Heart left ventricle (tissue), 16 donors: ENCODE data around the gene CDK6. TPM values are rescaled to one million over a fixed set of nuclear protein-coding genes. Genes with fewer than 3 reads are reported as not detected.

ENCODE experiments used
- ATAC-seq, 4 donors: fragments of 200-7000 bp; cut with Tn5 transposase; one replicate each; pipeline ENCODE4 v1.9.1; 2020 to 2022; ENCODE audit warnings: moderate library complexity in 4 of 4, mild to moderate bottlenecking in 3 of 4, moderate number of reproducible peaks in 1 of 4
- DNase-seq, 5 donors: peaks; one replicate each; pipeline ENCODE4 v3.0.0-alpha.2; 2020
- H3K27ac ChIP-seq, 12 donors: fragments of 200-600 bp; sonication (generic) in 4 of 12; one replicate each; pipeline versions ENCODE4 v1.5.0 to v1.8.0; 2016 to 2022; ENCODE audit warnings: mild to moderate bottlenecking in 2 of 12
- H3K27me3 ChIP-seq, 9 donors: fragments of 200-600 bp; sonication (generic) in 2 of 9; one replicate each; pipeline versions ENCODE4 v1.5.1 to v1.8.0; 2016 to 2022; ENCODE audit warnings: mild to moderate bottlenecking in 3 of 9
- H3K36me3 ChIP-seq, 9 donors: fragments of 200-600 bp; sonication (generic) in 2 of 9; one replicate each; pipeline versions ENCODE4 v1.5.0 to v1.8.0; 2018 to 2022; ENCODE audit warnings: mild to moderate bottlenecking in 2 of 9
- H3K4me1 ChIP-seq, 12 donors: fragments of 200-600 bp; sonication (generic) in 4 of 12; one replicate each; pipeline versions ENCODE4 v1.5.0 to v1.8.0; 2016 to 2022; ENCODE audit warnings: mild to moderate bottlenecking in 3 of 12
- H3K4me3 ChIP-seq, 12 donors: fragments of 200-600 bp; sonication (generic) in 4 of 12; one replicate each; pipeline versions ENCODE4 v1.5.0 to v1.8.0; 2017 to 2022; ENCODE audit warnings: mild to moderate bottlenecking in 9 of 12, moderate library complexity in 4 of 12
- H3K9me3 ChIP-seq, 12 donors: fragments of 200-600 bp; sonication (generic) in 4 of 12; one replicate each; pipeline versions ENCODE4 v1.5.0 to v1.8.0; 2016 to 2022; ENCODE audit warnings: mild to moderate bottlenecking in 1 of 12
- POLR2A ChIP-seq, 2 donors: fragments of 450-650 bp; IDR thresholded peaks; one replicate each; pipeline ENCODE4 v1.6.1; 2017; ENCODE audit warnings: antibody characterized with exemption in 2 of 2, mild to moderate bottlenecking in 2 of 2, moderate library complexity in 2 of 2
- WGBS, 4 donors: extraction: QIAGEN DNeasy Blood & Tissue Kit in 2 of 4; methylation state at CpG; one replicate each; pipeline versions ENCODE4 v1.1.5 to v1.1.7; 2013 to 2018; 5-methylcytosine and 5-hydroxymethylcytosine counted together
- intact Hi-C, 10 donors: fragments of 100-400 bp; cut with DNase I; formaldehyde crosslinking; loops; one replicate each; pipeline versions ENCODE4 v1.11.1 to v1.14.2; 2022
- polyA plus RNA-seq, 2 donors: library from polyadenylated mRNA; stranded (reverse); fragments of 200-250 nt; gene quantifications; one replicate each; pipeline ENCODE4 v1.2.3, GENCODE V29; 2013
- total RNA-seq, 9 donors: library from RNA; depleted of rRNA in 2 of 9; stranded (reverse); fragments of >200 nt in 2 of 9; fragmentation: NEBNext Ultra II Directional in 3 of 9; extraction: Animal tissue kit (Norgen Biotek cat#: 25700) in 3 of 9; gene quantifications; one replicate each; pipeline versions ENCODE4 v1.1.0 to v1.2.4, GENCODE V29; 2016 to 2023
- TF ChIP-seq, protein P1 (sequence below), 12 donors: fragments of 200-600 bp; sonication (generic) in 4 of 12; IDR thresholded peaks; one replicate each; pipeline versions ENCODE4 v1.5.0 to v1.8.0; 2018 to 2022; ENCODE audit warnings: antibody characterized with exemption in 12 of 12, mild to moderate bottlenecking in 5 of 12
- donor health status: ischemic (EF 13 %, LVEDD 7.1; RV severe dilation, severe dysfunction).
- donor health status: healthy with polysubstance abuse.
- donor health status: DM: no; HTN: yes; CAD: no.
- donor health status: DM: no; HTN: no; CAD: no.
- donor health status: ischemic (EF 25% LVEDD 6.9; RV normal size, moderate dysfunction).
- donor health status: ischemic (EF 25% LVEDD 5.7; RV mildly dilated, moderate dysfunction).
- donor health status: healthy.
- donor health status: DM: yes; HTN: yes; CAD: no.
- donor health status: ischemic (EF 35%, LVEDD 5.7; RV mildly dilated, moderate dysfunction).
- donor health status: nonischemic (EF 11% LVEDD 7.7; RV severe dilation, severe dysfunction).
- donor health status: DM: yes; HTN: yes; CAD: no.
- donor health status: PGD.
- donor health status: ischemic (EF 29% LVEDD 5.4; RV normal size, mild dysfunction).
- donor health status: nonischemic (EF 23%, LVEDD 6.1; RV moderate dilation, normal function).

The CDK6 gene
- total and polyA plus RNA-seq, 11 donors, result 2.2 to 40.5 (median 18.7) TPM

DNA sequence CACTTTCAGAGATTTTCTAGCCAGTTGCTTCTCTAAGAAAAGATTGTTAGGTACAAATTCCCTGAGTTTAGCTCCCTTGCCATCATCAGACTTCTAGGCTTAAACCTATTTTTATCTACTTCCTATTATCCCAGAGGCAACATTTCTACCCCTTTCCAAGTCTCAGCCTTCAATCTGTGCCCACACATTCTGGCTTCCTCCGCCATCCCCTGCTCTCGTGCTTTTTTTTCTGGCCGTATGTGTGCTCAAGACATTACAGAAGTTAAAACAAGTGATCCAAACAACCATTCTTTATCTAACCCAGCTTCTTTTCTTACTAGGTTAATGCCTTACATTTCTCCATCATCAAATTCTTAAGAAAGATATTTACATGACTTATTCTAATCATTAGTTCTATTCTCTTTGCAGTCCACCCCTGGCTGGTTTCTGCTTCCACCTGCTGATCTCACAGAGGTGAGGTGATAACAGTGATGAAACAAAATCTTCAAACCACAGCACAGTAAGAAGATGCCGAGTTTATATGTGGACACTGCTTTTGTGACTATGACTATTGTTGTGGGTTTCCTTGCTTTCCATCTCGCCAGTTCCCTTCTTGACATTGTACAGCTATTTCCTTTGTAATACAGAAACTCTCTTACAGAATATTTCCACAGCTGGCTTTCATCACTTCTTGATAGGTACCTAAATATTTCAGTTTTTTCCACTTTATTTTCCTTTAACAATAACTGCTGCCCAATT, 18.3 kb upstream of the CDK6 start:
- peaks cover 0 to 8% (median 0%) of the 10 kb centered on the region in 9 donors for H3K27me3 ChIP-seq
- H3K4me1 ChIP-seq, result no peaks in the 10 kb centered on the region
- no peak for ATAC-seq
- intact Hi-C loops, result no loop called here
- H3K9me3 ChIP-seq, result no peaks in the 10 kb centered on the region
- DNase-seq, result no peak
- H3K36me3 ChIP-seq, result no peaks in the 10 kb centered on the region
- H3K4me3 ChIP-seq, result no peak overlapping the region
- WGBS, 4 donors, result 61 to 67% (median 65%) methylated on average over 5 of the region's 5 CpGs
- TF ChIP-seq, protein P1, sequence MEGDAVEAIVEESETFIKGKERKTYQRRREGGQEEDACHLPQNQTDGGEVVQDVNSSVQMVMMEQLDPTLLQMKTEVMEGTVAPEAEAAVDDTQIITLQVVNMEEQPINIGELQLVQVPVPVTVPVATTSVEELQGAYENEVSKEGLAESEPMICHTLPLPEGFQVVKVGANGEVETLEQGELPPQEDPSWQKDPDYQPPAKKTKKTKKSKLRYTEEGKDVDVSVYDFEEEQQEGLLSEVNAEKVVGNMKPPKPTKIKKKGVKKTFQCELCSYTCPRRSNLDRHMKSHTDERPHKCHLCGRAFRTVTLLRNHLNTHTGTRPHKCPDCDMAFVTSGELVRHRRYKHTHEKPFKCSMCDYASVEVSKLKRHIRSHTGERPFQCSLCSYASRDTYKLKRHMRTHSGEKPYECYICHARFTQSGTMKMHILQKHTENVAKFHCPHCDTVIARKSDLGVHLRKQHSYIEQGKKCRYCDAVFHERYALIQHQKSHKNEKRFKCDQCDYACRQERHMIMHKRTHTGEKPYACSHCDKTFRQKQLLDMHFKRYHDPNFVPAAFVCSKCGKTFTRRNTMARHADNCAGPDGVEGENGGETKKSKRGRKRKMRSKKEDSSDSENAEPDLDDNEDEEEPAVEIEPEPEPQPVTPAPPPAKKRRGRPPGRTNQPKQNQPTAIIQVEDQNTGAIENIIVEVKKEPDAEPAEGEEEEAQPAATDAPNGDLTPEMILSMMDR (IDR thresholded peaks at IDR 0.05), result no peak
- TF ChIP-seq POLR2A (IDR thresholded peaks at IDR 0.05), result no peak
- H3K27ac ChIP-seq, result no peak overlapping the region

DNA sequence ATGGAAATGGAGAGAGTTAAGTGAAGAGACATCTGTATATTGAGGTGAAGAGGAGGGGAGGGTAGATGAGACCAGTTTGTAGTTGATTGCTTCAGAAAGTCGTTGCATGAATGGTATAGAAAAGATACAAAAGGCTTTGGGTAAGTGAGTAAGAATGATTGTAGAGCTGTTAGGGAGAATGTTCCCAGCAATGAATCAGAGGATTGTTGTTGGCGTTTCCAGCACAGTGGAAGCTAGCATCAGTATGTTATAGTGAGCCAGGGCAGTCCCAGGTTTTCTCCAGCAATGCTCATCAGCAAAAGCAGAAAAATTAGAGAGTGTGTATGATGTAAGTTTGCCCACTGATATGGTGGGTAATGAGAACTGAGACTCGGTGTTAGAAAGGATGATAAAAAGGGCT, 15.4 kb upstream of the CDK6 start:
- ATAC-seq, result no peak
- no peak for DNase-seq
- H3K36me3 ChIP-seq, result no peaks in the 10 kb centered on the region
- H3K4me3 ChIP-seq, result no peak overlapping the region
- intact Hi-C loops, result no loop called here
- no peaks in the 10 kb centered on the region for H3K9me3 ChIP-seq
- no peak overlapping the region for H3K27ac ChIP-seq
- 75 to 81% (median 79%) methylated on average over 3 of the region's 3 CpGs for WGBS, 4 donors
- H3K27me3 ChIP-seq, result peaks cover 0 to 10% (median 0%) of the 10 kb centered on the region in 9 donors
- no peak for TF ChIP-seq POLR2A (IDR thresholded peaks at IDR 0.05)
- TF ChIP-seq, protein P1 (IDR thresholded peaks at IDR 0.05), result no peak
- no peaks in the 10 kb centered on the region for H3K4me1 ChIP-seq

DNA sequence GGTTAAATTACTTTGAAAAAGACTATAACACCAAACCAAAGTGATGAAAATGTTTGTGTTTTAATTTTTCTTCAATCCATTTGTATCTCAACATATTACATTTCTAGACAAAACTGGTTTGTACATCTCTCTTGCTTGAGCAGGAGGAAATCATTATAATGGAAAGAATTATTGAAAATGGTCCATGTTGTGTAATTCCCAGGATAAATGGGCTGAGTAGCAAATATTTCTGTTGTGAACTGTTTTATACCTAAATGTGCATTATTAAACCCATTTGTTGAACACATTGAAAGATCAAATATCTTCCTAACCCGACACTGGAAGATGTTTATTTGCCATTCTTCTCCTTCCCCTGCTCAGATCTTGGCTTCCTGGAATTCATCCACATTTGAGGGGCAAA, 14.1 kb upstream of the CDK6 start:
- H3K4me3 ChIP-seq, result no peak overlapping the region
- H3K36me3 ChIP-seq, result no peaks in the 10 kb centered on the region
- peaks cover 0 to 10% (median 0%) of the 10 kb centered on the region in 9 donors for H3K27me3 ChIP-seq
- no peaks in the 10 kb centered on the region for H3K9me3 ChIP-seq
- WGBS, 4 donors, result 83 to 88% (median 85%) methylated on average over 1 of the region's 1 CpG
- intact Hi-C loops, result no loop called here
- TF ChIP-seq, protein P1 (IDR thresholded peaks at IDR 0.05), result no peak
- TF ChIP-seq POLR2A (IDR thresholded peaks at IDR 0.05), result no peak
- DNase-seq (no peak), ATAC-seq (no peak)
- no peaks in the 10 kb centered on the region for H3K4me1 ChIP-seq
- H3K27ac ChIP-seq, result no peak overlapping the region

- Histone ChIP-seq H3K9me3 (no peaks in the 10 kb centered on the region), H3K4me3 (no peak overlapping the region), H3K27me3 (peaks cover 0 to 10% (median 0%) of the 10 kb centered on the region in 9 donors), H3K27ac (no peak overlapping the region), H3K36me3 (no peaks in the 10 kb centered on the region), H3K4me1 (no peaks in the 10 kb centered on the region)
- DNase-seq (no peak), ATAC-seq (no peak)
- 63 to 70% (median 68%) methylated on average over 4 of the region's 4 CpGs for WGBS, 4 donors
- TF ChIP-seq, protein P1 (IDR thresholded peaks at IDR 0.05), result no peak
- TF ChIP-seq POLR2A (IDR thresholded peaks at IDR 0.05), result no peak
- intact Hi-C loops, result loop anchor here in 3 of 10 donors (10.0 kb wide), 1 partner anchor 205 kb away; no protein-coding TSS in a partner anchor
Measured at GRCh38 chr7:92849322-92849721, 12.9 kb upstream of the CDK6 start.
